GM18499 (cell line): ENCODE data around the gene OSBPL1A.

Source experiments
- ATAC-seq: cut with Tn5 transposase; IDR thresholded peaks from one replicate; pipeline ENCODE4 v1.9.1; 2021; ENCODE audit warnings: moderate number of reproducible peaks; ENCODE audit not compliant: insufficient read depth, unreplicated experiment

The OSBPL1A gene

GRCh38 chr18:24270358-24270936 lies 127.2 kb downstream of the OSBPL1A start:
- ATAC-seq: no peak

- ATAC-seq: no peak
Observed at GRCh38 chr18:24268784-24269550, 128.7 kb downstream of the OSBPL1A start.

- ATAC-seq: no peak
Observed at GRCh38 chr18:24267878-24268277, 129.7 kb downstream of the OSBPL1A start.

GRCh38 chr18:24266131-24266530 lies 131.5 kb downstream of the OSBPL1A start:
- no peak for ATAC-seq

- no peak for ATAC-seq
Observed at GRCh38 chr18:24265502-24266064, 132.0 kb downstream of the OSBPL1A start.

GRCh38 chr18:24263050-24263449 lies 134.6 kb downstream of the OSBPL1A start:
- no peak for ATAC-seq

GRCh38 chr18:24262087-24262486 lies 135.5 kb downstream of the OSBPL1A start:
- ATAC-seq: no peak

GRCh38 chr18:24259869-24260641 lies 137.6 kb downstream of the OSBPL1A start:
- ATAC-seq: no peak

- no peak for ATAC-seq
Observed at GRCh38 chr18:24254071-24254470, 143.6 kb downstream of the OSBPL1A start.

GRCh38 chr18:24249716-24250115 lies 147.9 kb downstream of the OSBPL1A start:
- ATAC-seq: no peak

GRCh38 chr18:24248359-24248758 lies 149.3 kb downstream of the OSBPL1A start:
- ATAC-seq: no peak

GRCh38 chr18:24246143-24246542 lies 151.5 kb downstream of the OSBPL1A start:
- ATAC-seq: peak; percentile 96

GRCh38 chr18:24244698-24245097 lies 152.9 kb downstream of the OSBPL1A start:
- no peak for ATAC-seq

- ATAC-seq: no peak
Observed at GRCh38 chr18:24243677-24244076, 153.9 kb downstream of the OSBPL1A start.

GRCh38 chr18:24239341-24239740 lies 158.3 kb downstream of the OSBPL1A start:
- no peak for ATAC-seq

GRCh38 chr18:24238387-24238786 lies 159.2 kb downstream of the OSBPL1A start:
- no peak for ATAC-seq

- ATAC-seq: no peak
Observed at GRCh38 chr18:24234850-24235418, 162.7 kb downstream of the OSBPL1A start.

GRCh38 chr18:24234330-24234729 lies 163.3 kb downstream of the OSBPL1A start:
- ATAC-seq: no peak

- ATAC-seq: no peak
Observed at GRCh38 chr18:24232800-24233199, 164.8 kb downstream of the OSBPL1A start.
